IPS DF 6.9 (cell line): ENCODE data around the gene FBXO34.

ENCODE experiments used
- DNase-seq: peaks from one replicate; pipeline ENCODE4 v3.0.0-alpha.2; 2013; ENCODE audit warnings: low read depth, low spot score
- H3K27ac ChIP-seq: one replicate; pipeline ENCODE4 v1.5.1; 2013; ENCODE audit warnings: low read length, control low read depth
- H3K27me3 ChIP-seq: 2 replicates; pipeline ENCODE4 v1.6.1; 2013; ENCODE audit warnings: mild to moderate bottlenecking, low read length; ENCODE audit not compliant: control insufficient read depth, insufficient read depth
- H3K36me3 ChIP-seq: 2 replicates; pipeline ENCODE4 v1.6.1; 2013; ENCODE audit warnings: low read length; ENCODE audit not compliant: control insufficient read depth, insufficient read depth
- H3K4me1 ChIP-seq: 2 replicates; pipeline ENCODE4 v1.6.1; 2013; ENCODE audit warnings: low read length; ENCODE audit not compliant: control insufficient read depth, insufficient read depth
- H3K4me3 ChIP-seq: 2 replicates; pipeline ENCODE4 v1.5.1; 2013; ENCODE audit warnings: mild to moderate bottlenecking, low read length
- H3K9me3 ChIP-seq: 2 replicates; pipeline ENCODE4 v1.6.1; 2013; ENCODE audit warnings: low read length, inconsistent platforms; ENCODE audit not compliant: control insufficient read depth, insufficient read depth
- WGBS: extraction: QIAGEN DNeasy Blood & Tissue Kit; methylation state at CpG from one replicate; pipeline ENCODE4 v1.1.7; 2013; ENCODE audit warnings: mixed read lengths, missing lambda C conversion rate; ENCODE audit not compliant: insufficient read length, insufficient coverage; 5-methylcytosine and 5-hydroxymethylcytosine counted together

The FBXO34 gene

DNA sequence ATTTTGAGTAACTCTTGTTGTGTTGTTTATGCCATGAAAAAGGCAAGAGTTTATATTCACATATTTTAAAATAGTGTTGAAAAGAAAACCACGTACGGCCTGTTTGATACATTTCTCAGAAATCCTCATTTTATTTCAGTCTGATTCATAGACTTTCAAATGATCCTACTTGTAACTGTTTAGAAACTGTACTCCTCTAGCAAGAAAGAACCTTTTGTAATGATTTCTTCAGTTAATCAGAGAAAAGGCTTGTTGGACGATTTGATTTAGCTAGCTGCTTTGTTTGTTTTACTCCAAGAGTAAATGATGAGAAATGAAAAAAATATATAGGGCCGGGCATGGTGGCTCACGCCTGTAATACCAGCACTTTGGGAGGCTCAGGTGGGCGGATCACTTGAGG, 17.2 kb downstream of the FBXO34 start:
- Histone ChIP-seq H3K4me3 (no peak overlapping the region), H3K9me3 (no peaks in the 10 kb centered on the region), H3K27me3 (no peaks in the 10 kb centered on the region), H3K27ac (no peak overlapping the region), H3K36me3 (no peaks in the 10 kb centered on the region), H3K4me1 (no peaks in the 10 kb centered on the region)
- no peak for DNase-seq
- WGBS = no CpG with 5 or more reads among the region's 6 CpGs

DNA sequence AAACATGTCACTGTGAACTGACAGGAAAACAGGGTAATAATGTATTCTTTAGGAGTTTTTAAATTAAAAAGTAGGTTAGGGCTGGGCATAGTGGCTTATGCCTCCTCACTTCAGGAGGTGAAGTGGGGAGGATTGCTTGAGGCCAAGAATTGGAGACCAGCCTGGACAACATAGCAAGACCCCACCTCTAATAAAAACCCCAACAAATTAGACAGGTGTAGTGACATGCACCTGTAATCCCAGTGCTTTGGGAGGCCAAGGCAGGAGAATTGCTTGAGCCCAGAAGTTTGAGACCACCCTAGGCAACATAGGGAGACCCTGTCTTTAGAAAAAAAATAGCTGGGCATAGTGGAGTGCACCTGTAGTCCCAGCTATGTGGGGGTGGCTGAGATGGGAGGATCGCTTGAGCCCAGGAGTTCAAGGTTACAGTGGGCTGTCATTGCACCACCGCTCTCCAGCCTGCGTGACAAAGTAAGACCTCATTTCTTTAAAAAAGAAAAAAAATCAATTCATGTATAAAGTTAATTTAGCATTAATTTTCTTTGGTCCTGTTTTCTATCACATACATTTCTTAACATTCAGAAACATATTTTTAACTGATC, 20.4 kb downstream of the FBXO34 start:
- no CpG with 5 or more reads among the region's 3 CpGs for WGBS
- no peak overlapping the region for H3K4me3 ChIP-seq
- no peaks in the 10 kb centered on the region for H3K27me3 ChIP-seq
- H3K4me1 ChIP-seq = no peaks in the 10 kb centered on the region
- no peaks in the 10 kb centered on the region for H3K9me3 ChIP-seq
- no peak for DNase-seq
- no peaks in the 10 kb centered on the region for H3K36me3 ChIP-seq
- no peak overlapping the region for H3K27ac ChIP-seq

DNA sequence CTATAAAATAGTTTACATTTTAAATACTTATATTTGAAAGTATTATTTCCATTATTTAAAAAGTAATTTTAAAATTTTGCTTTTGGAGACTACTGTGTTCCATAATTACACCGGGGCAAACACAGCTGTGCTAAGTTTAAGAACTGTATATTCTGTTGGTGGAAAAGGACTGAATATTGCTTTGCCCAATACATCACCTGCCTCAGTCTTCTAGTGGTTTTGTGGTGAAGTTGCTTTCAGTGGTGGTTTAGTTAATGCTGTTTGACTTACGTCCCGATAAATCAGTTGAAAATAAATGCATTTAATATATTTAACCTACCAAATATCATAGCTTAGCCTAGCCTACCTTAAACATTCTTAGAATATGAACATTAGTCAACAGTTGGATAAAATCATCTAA, 23.4 kb downstream of the FBXO34 start:
- DNase-seq = no peak
- H3K27ac ChIP-seq = no peak overlapping the region
- H3K27me3 ChIP-seq = no peaks in the 10 kb centered on the region
- no peaks in the 10 kb centered on the region for H3K36me3 ChIP-seq
- WGBS = no CpG with 5 or more reads among the region's 3 CpGs
- H3K9me3 ChIP-seq = no peaks in the 10 kb centered on the region
- no peak overlapping the region for H3K4me3 ChIP-seq
- H3K4me1 ChIP-seq = no peaks in the 10 kb centered on the region

DNA sequence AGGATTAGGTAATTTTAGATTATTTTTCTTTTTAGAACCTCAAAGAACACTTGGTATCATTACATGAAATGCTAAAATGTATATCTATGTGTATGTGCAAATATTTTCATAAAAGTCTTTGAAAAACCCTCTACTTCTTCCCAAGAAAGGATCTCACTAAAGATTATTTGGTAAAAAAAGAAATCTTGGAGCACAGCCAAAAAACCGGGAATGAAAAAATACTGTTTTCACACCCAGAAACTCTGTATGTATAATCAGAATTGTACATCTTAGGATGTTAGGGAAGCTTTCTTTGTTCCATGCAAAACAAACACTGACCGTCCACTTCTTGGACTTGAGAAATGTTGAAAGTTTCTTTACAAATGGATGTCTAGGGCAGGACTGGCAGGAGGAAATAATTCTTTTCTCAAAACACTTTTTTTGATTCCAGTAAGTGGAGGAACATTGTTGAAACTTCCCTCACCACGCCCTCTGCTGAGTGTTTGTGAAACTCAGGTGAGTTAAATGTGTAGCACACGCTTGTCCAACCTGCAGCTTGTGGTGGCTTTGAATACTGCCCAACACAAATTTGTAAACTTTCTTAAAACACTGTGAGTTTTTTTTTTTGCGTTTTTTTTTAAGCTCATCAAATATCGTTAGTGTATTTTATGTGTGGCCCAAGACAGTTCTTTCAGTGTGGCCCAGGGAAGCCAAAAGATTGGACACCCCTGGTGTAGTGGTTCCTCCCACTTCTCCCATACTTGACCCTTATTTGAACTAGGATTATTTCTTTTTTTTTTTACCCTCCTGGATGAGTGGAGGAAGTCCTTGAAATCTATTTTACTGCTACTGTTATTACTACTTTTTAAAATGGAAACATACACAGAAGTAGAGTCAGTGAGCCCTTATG, 26.6 kb downstream of the FBXO34 start:
- DNase-seq = no peak
- no peaks in the 10 kb centered on the region for H3K27me3 ChIP-seq
- H3K9me3 ChIP-seq = no peaks in the 10 kb centered on the region
- no peaks in the 10 kb centered on the region for H3K4me1 ChIP-seq
- no CpG with 5 or more reads among the region's 6 CpGs for WGBS
- H3K4me3 ChIP-seq = no peak overlapping the region
- no peak overlapping the region for H3K27ac ChIP-seq
- H3K36me3 ChIP-seq = no peaks in the 10 kb centered on the region

DNA sequence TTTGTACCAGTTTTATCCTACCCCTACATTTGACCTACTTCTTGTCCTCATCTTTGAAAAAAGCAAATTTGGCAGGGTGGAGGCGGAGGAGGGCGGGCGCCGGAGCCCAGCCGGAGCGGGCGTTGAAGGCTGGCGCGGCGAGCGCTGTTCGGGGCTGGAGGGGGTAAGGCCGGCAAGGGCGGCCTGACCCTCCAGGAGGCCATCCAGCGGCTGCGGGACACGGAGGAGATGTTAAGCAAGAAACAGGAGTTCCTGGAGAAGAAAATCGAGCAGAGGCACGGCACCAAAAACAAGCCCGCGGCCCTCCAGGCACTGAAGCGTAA, 27.2 kb downstream of the FBXO34 start:
- H3K9me3 ChIP-seq = no peaks in the 10 kb centered on the region
- no peaks in the 10 kb centered on the region for H3K4me1 ChIP-seq
- H3K36me3 ChIP-seq = no peaks in the 10 kb centered on the region
- no peaks in the 10 kb centered on the region for H3K27me3 ChIP-seq
- H3K27ac ChIP-seq = no peak overlapping the region
- WGBS = no CpG with 5 or more reads among the region's 22 CpGs
- no peak for DNase-seq
- no peak overlapping the region for H3K4me3 ChIP-seq

DNA sequence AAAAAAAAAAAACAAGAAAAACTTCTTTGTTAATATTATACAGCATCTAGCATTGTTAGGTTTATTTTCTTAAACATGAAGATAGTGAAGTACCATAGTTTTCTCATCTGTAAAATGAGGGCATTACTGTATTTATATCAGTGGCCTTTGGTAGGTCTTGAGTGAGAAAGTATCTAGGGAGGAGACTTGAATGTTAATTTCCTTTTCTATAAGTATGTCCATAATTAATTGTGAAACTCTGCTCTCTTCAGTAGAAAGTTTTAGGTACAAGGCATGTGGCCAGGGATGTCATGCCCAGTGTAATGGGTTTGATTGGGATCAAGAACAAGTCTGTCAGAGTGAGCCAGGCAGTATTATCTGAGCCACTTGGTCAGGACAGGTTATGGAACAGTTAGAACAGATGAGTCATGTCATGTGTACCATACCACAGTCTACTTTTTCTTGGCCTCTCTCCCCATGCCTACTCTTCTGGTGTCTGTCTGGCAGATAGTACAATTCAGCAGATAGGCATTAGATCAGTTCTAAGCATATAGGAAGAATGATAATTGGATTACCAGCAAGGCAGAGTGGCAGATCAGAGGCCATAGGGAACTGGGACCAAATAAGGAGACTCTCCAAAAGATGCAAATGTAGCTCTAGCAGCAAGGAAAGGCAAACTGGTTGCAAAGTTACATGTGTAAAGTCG, 30.4 kb downstream of the FBXO34 start:
- Histone ChIP-seq H3K9me3 (no peaks in the 10 kb centered on the region), H3K4me3 (no peak overlapping the region), H3K36me3 (no peaks in the 10 kb centered on the region), H3K4me1 (no peaks in the 10 kb centered on the region), H3K27ac (no peak overlapping the region), H3K27me3 (no peaks in the 10 kb centered on the region)
- DNase-seq = no peak
- WGBS = no CpG with 5 or more reads among the region's 1 CpG

DNA sequence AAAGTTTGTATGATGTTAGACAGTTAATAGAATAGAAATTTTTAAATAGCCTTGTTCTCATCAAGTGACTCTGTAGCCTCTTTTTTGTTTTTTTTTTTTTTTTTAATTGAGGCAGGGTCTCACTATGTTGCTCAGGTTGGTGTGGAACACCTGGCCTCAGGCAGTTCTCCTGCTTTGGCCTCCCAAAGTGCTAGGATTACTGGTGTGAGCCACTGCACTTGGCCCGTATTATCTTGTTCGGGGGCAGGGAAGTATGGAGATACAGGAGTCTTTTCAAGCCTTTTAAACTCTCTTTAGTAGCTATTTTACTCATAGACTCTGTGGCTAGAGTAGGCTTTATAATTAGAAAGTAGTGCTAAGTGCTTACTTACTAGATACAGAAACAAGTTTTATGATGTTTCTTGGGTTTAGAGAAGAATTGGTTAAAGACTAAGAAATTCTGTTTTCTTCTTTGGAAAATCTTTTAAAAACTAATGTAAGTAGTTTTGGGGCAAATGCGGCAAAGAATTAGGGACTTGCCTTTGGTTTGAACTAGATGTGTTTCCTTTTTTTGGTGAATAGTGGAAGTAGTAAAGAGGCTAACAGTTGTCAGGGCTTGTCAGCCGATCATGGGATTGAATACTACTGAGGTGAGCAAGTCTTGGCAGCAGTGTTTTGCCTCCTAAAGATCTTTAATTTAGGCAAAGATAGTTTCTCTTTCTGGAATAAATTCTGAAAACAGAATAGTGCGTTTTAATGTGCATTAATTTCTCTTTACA, 31.3 kb downstream of the FBXO34 start:
- Histone ChIP-seq H3K27ac (no peak overlapping the region), H3K4me1 (no peaks in the 10 kb centered on the region), H3K27me3 (no peaks in the 10 kb centered on the region), H3K4me3 (no peak overlapping the region), H3K36me3 (no peaks in the 10 kb centered on the region), H3K9me3 (no peaks in the 10 kb centered on the region)
- DNase-seq = no peak
- WGBS = no CpG with 5 or more reads among the region's 5 CpGs

DNA sequence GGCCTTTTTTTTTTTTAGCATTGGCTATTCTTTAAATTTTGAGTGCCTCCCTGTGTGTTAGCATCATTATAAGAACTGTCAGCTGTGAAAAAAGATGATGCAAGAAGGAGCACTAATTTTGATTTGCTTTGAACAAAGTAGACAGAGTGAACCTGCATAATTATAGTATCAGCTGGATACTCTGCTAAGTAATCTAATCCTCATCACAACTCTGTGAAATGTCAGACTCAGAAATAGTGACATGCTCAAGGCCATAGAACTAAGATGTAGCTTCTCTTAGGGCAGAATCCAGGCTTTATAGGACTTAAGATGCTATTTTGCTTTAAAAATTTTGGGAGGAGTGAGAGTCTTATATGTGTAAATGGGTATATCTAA, 31.9 kb downstream of the FBXO34 start:
- DNase-seq = no peak
- no peak overlapping the region for H3K27ac ChIP-seq
- no peaks in the 10 kb centered on the region for H3K36me3 ChIP-seq
- no peaks in the 10 kb centered on the region for H3K9me3 ChIP-seq
- no peaks in the 10 kb centered on the region for H3K4me1 ChIP-seq
- H3K27me3 ChIP-seq = no peaks in the 10 kb centered on the region
- H3K4me3 ChIP-seq = no peak overlapping the region

DNA sequence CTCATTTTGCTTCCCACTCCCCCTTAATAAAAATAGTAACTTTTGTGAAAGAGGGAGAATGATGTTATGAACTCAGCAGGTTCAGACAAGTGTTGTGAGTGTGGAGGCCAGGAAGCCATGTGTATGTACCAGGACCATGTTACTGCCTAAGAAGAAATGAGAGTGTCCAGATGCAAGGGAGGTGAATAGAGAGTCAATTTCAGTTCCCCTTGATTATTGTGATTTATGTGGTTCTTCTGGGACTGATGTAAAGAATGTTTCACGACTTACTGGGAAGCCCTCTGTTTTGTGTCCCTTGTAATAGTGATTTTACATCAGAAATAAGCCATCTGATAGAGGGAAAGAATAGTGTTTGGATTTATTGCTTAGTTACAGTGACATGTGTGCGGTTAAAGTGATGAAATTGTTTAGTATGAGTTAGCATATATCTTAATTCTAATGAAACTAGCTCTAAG, 32.5 kb downstream of the FBXO34 start:
- Histone ChIP-seq H3K27me3 (no peaks in the 10 kb centered on the region), H3K4me3 (no peak overlapping the region), H3K9me3 (no peaks in the 10 kb centered on the region), H3K36me3 (no peaks in the 10 kb centered on the region), H3K4me1 (no peaks in the 10 kb centered on the region), H3K27ac (no peak overlapping the region)
- 100% methylated on average over 1 of the region's 2 CpGs for WGBS
- DNase-seq = no peak

DNA sequence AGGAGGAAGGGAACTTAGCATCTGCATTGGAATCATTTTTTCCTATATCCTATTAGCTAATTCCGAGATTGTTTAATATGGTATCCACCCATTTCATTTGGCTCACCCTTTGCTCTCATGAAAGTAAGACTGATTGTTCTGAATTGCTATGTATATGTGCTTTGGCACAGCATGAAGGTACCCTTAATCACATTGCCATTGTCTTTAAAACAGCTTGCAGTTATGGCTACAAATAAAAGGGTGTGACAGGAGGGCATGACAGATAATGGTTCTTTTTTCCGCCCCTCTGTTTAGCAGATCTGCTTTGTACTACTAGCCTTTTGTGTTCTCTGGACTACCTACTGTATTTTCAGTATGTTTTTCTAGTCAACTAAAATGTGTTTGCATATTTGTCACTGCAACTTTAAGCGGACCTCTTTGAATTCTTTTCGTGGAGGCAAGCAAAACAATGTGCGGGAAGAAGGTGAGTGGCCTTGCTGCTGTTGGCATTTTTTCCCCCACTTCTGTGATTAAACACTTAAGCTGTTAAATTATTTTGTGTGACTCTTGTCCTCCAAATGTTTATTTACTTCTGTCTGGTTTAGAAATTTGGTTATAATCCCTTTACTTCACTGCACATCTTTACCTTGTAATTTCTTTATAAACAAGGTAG, 35.8 kb downstream of the FBXO34 start:
- WGBS = no CpG with 5 or more reads among the region's 5 CpGs
- no peaks in the 10 kb centered on the region; the same call in 1 of the 2 replicates for H3K36me3 ChIP-seq

More for the DNA sequence above, 35.8 kb downstream of the FBXO34 start:
- H3K4me3 ChIP-seq = no peak overlapping the region
- no peaks in the 10 kb centered on the region; the same call in 1 of the 2 replicates for H3K9me3 ChIP-seq
- H3K27me3 ChIP-seq = no peaks in the 10 kb centered on the region
- no peaks in the 10 kb centered on the region for H3K4me1 ChIP-seq
- no peak for DNase-seq
- no peak overlapping the region for H3K27ac ChIP-seq
